ENCODE measurements around the gene WDR70. TPM values are rescaled to one million over a fixed set of nuclear protein-coding genes. Genes with fewer than 3 reads are reported as not detected.

Gene WDR70
- total and polyA plus RNA-seq, 2 of the 8 experiments (the other 6 are each of a cell fraction or from before 2014, with no cell fraction given) = 10.6 to 37.4 TPM

GRCh38 chr5:37751227-37751626 is 372.1 kb downstream of the WDR70 start (continued):
- no peak for TF ChIP-seq CHD2 (IDR thresholded peaks at IDR 0.05; ENCODE audit: low read length)
- TF ChIP-seq SRF (IDR thresholded peaks at IDR 0.05; ENCODE audit: low read depth, low read length) = no peak
- TF ChIP-seq POLR2A (IDR thresholded peaks at IDR 0.05; ENCODE audit: control extremely low read depth in 1 of 2, low read depth in 2 of 2, low read length in 2 of 2) = no peak
- no peak for TF ChIP-seq SIRT6 (IDR thresholded peaks at IDR 0.05; ENCODE audit: low read length)
- TF ChIP-seq JUND (IDR thresholded peaks at IDR 0.05; ENCODE audit: low read length) = no peak
- TF ChIP-seq SIX5 (IDR thresholded peaks at IDR 0.05; ENCODE audit: low read depth, low read length) = no peak
